Neural progenitor cell (in vitro differentiated cells): ENCODE data around the gene AGPS. TPM values are rescaled to one million over a fixed set of nuclear protein-coding genes. Genes with fewer than 3 reads are reported as not detected.
"Not testable (repeated sequence)": the region's sequence is repeated elsewhere in the genome, so short reads cannot be mapped to it uniquely, and the experiment has no call there.

ENCODE experiments used
- DNase-seq: peaks from one replicate; pipeline ENCODE4 v3.0.0-alpha.2; 2016; ENCODE audit warnings: low spot score
- H2AFZ ChIP-seq: fragments of 200-600 bp; sonication (generic); replicated peaks from 2 replicates; pipeline ENCODE4 v1.6.1; 2016; ENCODE audit warnings: antibody characterized with exemption
- H3F3A ChIP-seq: fragments of 200-600 bp; sonication (generic); 2 replicates; pipeline ENCODE4 v1.6.1; 2016; ENCODE audit warnings: antibody characterized with exemption, low read depth
- H3K27ac ChIP-seq: fragments of 200-600 bp; sonication (generic); 2 replicates; pipeline ENCODE4 v1.5.1; 2016; ENCODE audit warnings: mild to moderate bottlenecking
- H3K27me3 ChIP-seq: fragments of 200-600 bp; sonication (generic); 2 replicates; pipeline ENCODE4 v1.6.1; 2016; ENCODE audit warnings: mild to moderate bottlenecking, moderate library complexity
- H3K36me3 ChIP-seq: fragments of 200-600 bp; sonication (generic); 2 replicates; pipeline ENCODE4 v1.5.1; 2016
- H3K4me1 ChIP-seq: fragments of 200-600 bp; sonication (generic); 2 replicates; pipeline ENCODE4 v1.6.1; 2016; ENCODE audit warnings: mixed run types
- H3K4me2 ChIP-seq: fragments of 200-600 bp; sonication (generic); 2 replicates; pipeline ENCODE4 v1.6.1; 2016
- H3K4me3 ChIP-seq: fragments of 200-600 bp; sonication (generic); 2 replicates; pipeline ENCODE4 v1.5.1; 2016
- H3K79me2 ChIP-seq: fragments of 200-600 bp; sonication (generic); 2 replicates; pipeline ENCODE4 v1.6.1; 2016; ENCODE audit warnings: low read depth
- H3K9ac ChIP-seq: fragments of 200-600 bp; sonication (generic); 2 replicates; pipeline ENCODE4 v1.6.1; 2016
- H3K9me3 ChIP-seq: fragments of 200-600 bp; sonication (generic); 2 replicates; pipeline ENCODE4 v1.5.1; 2016; ENCODE audit warnings: low read depth
- H4K20me1 ChIP-seq: fragments of 200-600 bp; sonication (generic); 2 replicates; pipeline ENCODE4 v1.6.1; 2016; ENCODE audit warnings: low read depth
- H3K27ac Mint-ChIP-seq: 3 replicates; pipeline ENCODE4 v1.8.0; 2021; ENCODE audit warnings: mixed read lengths
- H3K27me3 Mint-ChIP-seq: 2 replicates; pipeline ENCODE4 v1.8.0; 2022; ENCODE audit warnings: low read depth, mild to moderate bottlenecking, inconsistent platforms, moderate library complexity, mixed read lengths; ENCODE audit not compliant: insufficient read depth
- H3K36me3 Mint-ChIP-seq: 3 replicates; pipeline ENCODE4 v1.8.0; 2021; ENCODE audit warnings: mixed read lengths
- H3K4me1 Mint-ChIP-seq: 3 replicates; pipeline ENCODE4 v1.8.0; 2021; ENCODE audit warnings: mixed read lengths
- H3K4me3 Mint-ChIP-seq: 3 replicates; pipeline ENCODE4 v1.8.0; 2021; ENCODE audit warnings: mild to moderate bottlenecking, moderate library complexity, mixed read lengths
- H3K9me3 Mint-ChIP-seq: 3 replicates; pipeline ENCODE4 v1.8.0; 2020; ENCODE audit warnings: mixed read lengths
- CTCF ChIP-seq: fragments of 200-600 bp; sonication (generic); IDR thresholded peaks from 2 replicates; pipeline ENCODE4 v1.5.1; 2017; ENCODE audit warnings: antibody characterized with exemption, mild to moderate bottlenecking
- EZH2 ChIP-seq: fragments of 200-600 bp; sonication (generic); IDR thresholded peaks from 2 replicates; pipeline ENCODE4 v1.6.1; 2017; ENCODE audit warnings: antibody characterized with exemption, mild to moderate bottlenecking, moderate library complexity
- EZH2phosphoT487 ChIP-seq: fragments of 200-600 bp; sonication (generic); IDR thresholded peaks from 2 replicates; pipeline ENCODE4 v1.6.1; 2017; ENCODE audit warnings: antibody characterized with exemption
- total RNA-seq: library from RNA; depleted of rRNA; stranded (reverse); fragments of >200 nt; gene quantifications from 2 replicates; pipeline ENCODE4 v1.2.3, GENCODE V29; 2015; ENCODE audit warnings: low replicate concordance

Gene AGPS
- total RNA-seq, 1 donor from 2014 or later = 63.5 TPM

- Histone ChIP-seq H3K4me1 (no peaks in the 10 kb centered on the region), H3K27ac (no peak overlapping the region), H3F3A (no peaks in the 10 kb centered on the region), H3K9ac (no peak overlapping the region), H2AFZ (no peak overlapping the region), H3K9me3 (peaks cover 7% of the 10 kb centered on the region), H4K20me1 (peaks cover 3% of the 10 kb centered on the region), H3K4me3 (no peak overlapping the region), H3K27me3 (no peaks in the 10 kb centered on the region), H3K79me2 (peaks cover 82% of the 10 kb centered on the region), H3K4me2 (no peak overlapping the region), H3K36me3 (peaks cover 6% of the 10 kb centered on the region)
- Mint-ChIP-seq H3K9me3 (peaks cover 26% of the 10 kb centered on the region), H3K27ac (no peak overlapping the region), H3K36me3 (peaks cover 27% of the 10 kb centered on the region), H3K27me3 (no peaks in the 10 kb centered on the region), H3K4me1 (no peaks in the 10 kb centered on the region), H3K4me3 (no peak overlapping the region)
- DNase-seq = no peak
- TF ChIP-seq CTCF (no peak), EZH2 (no peak), EZH2phosphoT487 (no peak)
These were observed 29.7 kb downstream of the AGPS start for GRCh38 chr2:177422271-177422670.

GRCh38 chr2:177424120-177424519 is 31.5 kb downstream of the AGPS start:
- not testable (repeated sequence) for H3K4me3 ChIP-seq, H4K20me1 ChIP-seq, H3K27me3 Mint-ChIP-seq, DNase-seq, H3K27ac Mint-ChIP-seq, H3K4me3 Mint-ChIP-seq, H3K9ac ChIP-seq, H3K4me1 Mint-ChIP-seq, H3K4me2 ChIP-seq, H3F3A ChIP-seq, H2AFZ ChIP-seq, H3K36me3 ChIP-seq, H3K4me1 ChIP-seq, H3K27me3 ChIP-seq, H3K27ac ChIP-seq
- Mint-ChIP-seq H3K36me3 (peaks cover 43% of the 10 kb centered on the region), H3K9me3 (peaks cover 44% of the 10 kb centered on the region)
- peaks cover 11% of the 10 kb centered on the region for H3K9me3 ChIP-seq
- peaks cover 84% of the 10 kb centered on the region for H3K79me2 ChIP-seq

GRCh38 chr2:177424620-177425019 is 32.0 kb downstream of the AGPS start:
- Histone ChIP-seq H3K79me2 (peaks cover 85% of the 10 kb centered on the region), H3K9me3 (peaks cover 11% of the 10 kb centered on the region)
- not testable (repeated sequence) for H3K4me3 Mint-ChIP-seq, H3K4me2 ChIP-seq, H2AFZ ChIP-seq, H3K4me3 ChIP-seq, H3K4me1 ChIP-seq, H3K27me3 Mint-ChIP-seq, H3K27ac Mint-ChIP-seq, DNase-seq, H3F3A ChIP-seq, H3K27me3 ChIP-seq, H4K20me1 ChIP-seq, H3K27ac ChIP-seq, H3K9ac ChIP-seq, H3K4me1 Mint-ChIP-seq, H3K36me3 ChIP-seq
- Mint-ChIP-seq H3K9me3 (peaks cover 48% of the 10 kb centered on the region), H3K36me3 (peaks cover 46% of the 10 kb centered on the region)

- Histone ChIP-seq H3K9me3 (peaks cover 11% of the 10 kb centered on the region), H3K4me3 (no peak overlapping the region), H3K4me1 (no peaks in the 10 kb centered on the region), H3K36me3 (no peaks in the 10 kb centered on the region), H3K79me2 (peaks cover 88% of the 10 kb centered on the region), H3K9ac (no peak overlapping the region), H3K4me2 (no peak overlapping the region), H3F3A (no peaks in the 10 kb centered on the region), H3K27ac (no peak overlapping the region), H3K27me3 (no peaks in the 10 kb centered on the region), H2AFZ (no peak overlapping the region), H4K20me1 (no peaks in the 10 kb centered on the region)
- no peak overlapping the region for H3K27ac Mint-ChIP-seq
- no peaks in the 10 kb centered on the region for H3K27me3 Mint-ChIP-seq
- H3K4me3 Mint-ChIP-seq = no peak overlapping the region
- peaks cover 52% of the 10 kb centered on the region for H3K36me3 Mint-ChIP-seq
- H3K9me3 Mint-ChIP-seq = peaks cover 62% of the 10 kb centered on the region
- TF ChIP-seq EZH2phosphoT487 (no peak), CTCF (no peak), EZH2 (no peak)
- DNase-seq = no peak
- H3K4me1 Mint-ChIP-seq = no peaks in the 10 kb centered on the region
These were observed 34.7 kb downstream of the AGPS start for GRCh38 chr2:177427316-177427715.

GRCh38 chr2:177427936-177428335 is 35.4 kb downstream of the AGPS start:
- H3K27ac Mint-ChIP-seq, H3K4me1 ChIP-seq, H3K4me2 ChIP-seq, H3K4me3 Mint-ChIP-seq, DNase-seq, H3K27ac ChIP-seq, H3K9ac ChIP-seq, H3K27me3 Mint-ChIP-seq, H4K20me1 ChIP-seq, H3K36me3 ChIP-seq, H3K4me3 ChIP-seq, H2AFZ ChIP-seq, H3F3A ChIP-seq, H3K27me3 ChIP-seq, H3K4me1 Mint-ChIP-seq: not testable (repeated sequence)
- Histone ChIP-seq H3K79me2 (peaks cover 91% of the 10 kb centered on the region), H3K9me3 (peaks cover 11% of the 10 kb centered on the region)
- Mint-ChIP-seq H3K36me3 (peaks cover 53% of the 10 kb centered on the region), H3K9me3 (peaks cover 67% of the 10 kb centered on the region)
